Activated CD4-positive, alpha-beta T cell treated with anti-CD3 and anti-CD28 coated beads for 4 hours (primary cell): ENCODE data around the gene CCDC171.
A peak's percentile ranks its signal among the peaks of the same experiment; 100 is the strongest.
"Not testable (repeated sequence)": the region's sequence is repeated elsewhere in the genome, so short reads cannot be mapped to it uniquely, and the experiment has no call there.

Experiments used
- DNase-seq, 2 donors: peaks; one replicate each; pipeline ENCODE4 v3.0.0-alpha.2; 2020

Gene CCDC171

DNA sequence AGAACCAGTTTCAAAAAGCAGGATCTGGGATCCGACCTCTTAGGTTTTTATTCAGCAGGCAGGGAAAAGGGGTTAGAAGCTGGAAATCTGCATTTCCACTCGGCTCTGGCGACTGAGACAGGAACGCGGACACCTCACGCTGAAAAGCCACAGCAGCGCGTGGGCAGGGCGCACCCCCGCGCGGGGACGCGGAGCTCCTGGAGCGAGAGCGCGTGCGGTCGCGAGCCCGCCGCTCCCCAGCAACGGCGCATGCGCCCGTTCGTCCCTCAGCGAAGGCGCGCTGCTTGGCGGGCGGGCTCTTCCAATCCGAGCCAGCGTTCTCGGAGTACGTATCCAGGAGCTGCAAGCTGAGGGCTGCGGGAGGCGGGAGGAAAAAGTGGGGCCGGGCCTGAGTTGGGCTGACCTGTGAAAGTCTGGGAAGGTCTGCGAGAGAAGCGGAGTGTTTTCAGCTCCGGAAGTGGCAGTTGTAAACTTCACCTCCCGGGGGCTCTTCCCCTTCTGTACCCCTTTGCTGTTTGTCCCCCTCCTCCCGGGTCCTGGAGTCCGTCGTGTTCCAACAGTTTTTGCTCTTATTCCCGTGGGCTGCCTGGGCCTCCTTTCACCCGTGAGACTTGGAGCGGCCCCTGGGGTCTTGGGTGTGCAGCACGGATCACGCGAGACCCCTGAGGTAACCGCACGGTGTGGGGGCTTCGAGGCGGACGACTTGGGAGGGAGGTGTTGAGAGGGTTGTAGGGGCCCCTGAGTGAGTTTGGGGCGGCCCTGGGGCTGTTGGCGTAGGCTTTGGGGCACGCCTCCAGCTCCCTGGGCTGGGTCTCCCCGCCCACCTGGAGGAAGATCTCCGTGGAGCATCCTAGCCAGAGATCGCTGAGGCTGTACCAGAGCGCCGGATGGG lies at the start of gene CCDC171:
Gene CCDC171 (plus strand): TSS at position 408 of the 892 bp plus-strand sequence. CDS start 11,046 bp downstream, outside the sequence.
- peak; percentile 81 to 84 for DNase-seq

DNA sequence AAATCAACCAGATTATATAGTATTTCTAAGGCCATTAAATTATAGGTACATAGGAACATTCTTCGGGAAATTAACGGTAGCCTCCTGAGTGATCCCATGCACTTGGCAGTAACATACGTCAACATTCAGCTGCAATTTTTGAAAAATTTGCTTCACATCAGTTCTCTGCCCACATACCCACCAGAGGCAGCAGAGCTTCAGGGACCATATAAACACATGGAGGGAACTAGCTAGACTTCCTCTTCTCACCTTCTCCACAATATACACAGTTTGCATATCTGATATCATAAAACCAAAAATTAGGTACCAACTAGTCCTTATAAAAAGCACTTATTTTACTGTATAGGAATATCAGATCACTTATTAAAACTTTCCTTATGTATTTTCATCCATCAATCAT lies 46.9 kb upstream of the CCDC171 start:
- DNase-seq = no peak

DNA sequence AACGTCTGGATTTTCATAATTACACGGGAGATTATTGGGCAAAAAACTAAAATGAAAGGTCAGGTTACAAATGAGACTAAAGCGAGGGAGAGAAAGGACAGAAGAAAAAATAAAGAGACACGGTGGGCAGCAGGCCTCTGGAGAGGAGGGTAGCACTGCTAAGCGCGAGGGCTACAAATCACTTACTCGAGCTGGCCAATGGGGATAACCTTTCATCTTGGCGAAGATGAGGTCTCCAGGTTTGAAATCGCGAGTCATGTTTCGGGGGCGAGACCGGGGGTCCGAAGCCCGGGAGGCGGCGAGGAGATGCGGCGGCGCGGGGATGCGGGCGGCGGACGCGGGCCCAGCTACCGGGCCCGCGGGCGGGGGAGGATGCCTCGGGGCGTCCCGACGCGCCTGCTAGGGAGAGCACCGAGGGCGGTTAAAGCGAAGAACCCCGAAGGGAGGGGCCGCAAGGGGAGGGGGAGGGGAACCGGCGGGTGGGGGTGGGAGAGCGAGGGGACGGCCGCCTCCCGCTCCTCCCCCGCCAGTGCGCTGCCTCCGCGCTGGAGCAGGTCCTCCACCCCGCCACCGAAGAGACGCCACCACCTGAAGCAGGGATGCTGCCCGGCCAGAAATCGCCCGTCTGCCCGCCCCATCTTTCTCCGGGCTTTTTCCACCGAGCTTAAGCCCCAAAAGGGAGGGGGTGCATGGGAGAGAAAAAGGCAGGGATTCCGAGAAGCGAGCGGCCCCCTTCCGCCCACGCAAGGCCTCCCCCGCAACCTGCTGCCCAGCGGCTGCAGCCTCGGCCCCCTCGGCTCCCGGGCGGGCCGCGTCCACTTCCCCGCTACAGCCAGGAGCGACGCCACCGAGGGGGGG lies 42.7 kb upstream of the CCDC171 start:
- DNase-seq = peak; percentile 67

DNA sequence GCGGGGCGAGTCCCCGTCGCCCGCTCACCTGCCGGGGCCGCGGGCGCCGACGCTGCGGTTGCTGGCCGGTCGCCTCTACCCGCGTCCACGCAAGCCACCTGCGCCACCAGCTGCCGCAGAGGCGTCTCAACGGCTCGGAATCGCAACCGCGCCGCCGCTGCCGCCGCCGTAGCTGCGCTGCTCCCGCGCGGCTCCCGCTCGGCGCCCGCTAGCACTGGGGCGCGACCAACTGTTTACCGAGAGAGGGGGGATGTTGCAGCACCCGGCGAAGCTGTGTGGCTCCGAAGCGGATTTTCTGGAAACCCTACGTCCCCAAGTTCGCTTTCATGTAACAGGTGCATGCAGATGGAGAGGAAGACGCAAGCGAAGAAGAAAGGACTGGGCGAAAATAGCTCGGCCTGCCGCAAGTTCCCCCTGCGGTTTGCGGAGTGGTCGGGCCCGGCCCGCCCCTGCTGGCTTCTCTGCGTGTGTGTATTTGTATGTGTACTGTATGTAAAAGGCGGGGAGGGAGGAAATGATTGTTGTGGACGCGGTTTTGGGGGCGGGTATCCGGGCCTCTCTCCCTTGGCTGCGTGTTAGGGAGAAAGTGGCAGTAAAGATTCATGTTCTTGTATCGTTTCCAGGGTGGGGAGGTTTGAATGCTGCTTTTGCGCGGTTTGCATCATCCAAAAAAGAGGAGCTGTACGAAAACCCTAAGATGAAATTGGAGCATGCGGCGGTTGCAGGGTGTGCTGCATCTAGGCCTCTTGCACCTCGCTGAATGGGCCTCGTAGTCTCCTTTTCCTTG lies 41.9 kb upstream of the CCDC171 start, which contains the start of gene PSIP1:
Gene PSIP1 (minus strand): TSS at position 182 of the 787 bp plus-strand sequence. CDS start 782 bp downstream, outside the sequence.
- DNase-seq = peak; percentile 79 to 80

DNA sequence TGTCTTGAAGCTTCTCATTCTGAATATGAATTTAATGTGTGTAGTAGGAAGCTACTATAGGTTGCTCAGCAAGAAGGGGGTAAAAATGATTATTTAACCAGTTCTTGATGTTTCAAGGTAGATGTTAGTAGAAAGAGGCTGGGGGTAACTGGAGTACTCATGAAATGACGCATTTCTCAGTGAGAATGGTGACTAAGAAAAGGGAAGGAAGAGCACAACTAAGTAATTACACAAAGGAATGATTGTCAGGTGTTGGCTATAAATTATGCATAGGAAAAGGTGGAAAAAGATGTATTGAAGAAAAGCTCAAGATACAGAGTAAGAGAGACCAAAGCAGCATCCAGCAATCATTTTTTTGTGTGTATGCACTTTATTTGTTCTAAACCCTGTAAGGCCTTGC lies 40.6 kb upstream of the CCDC171 start:
- no peak for DNase-seq

DNA sequence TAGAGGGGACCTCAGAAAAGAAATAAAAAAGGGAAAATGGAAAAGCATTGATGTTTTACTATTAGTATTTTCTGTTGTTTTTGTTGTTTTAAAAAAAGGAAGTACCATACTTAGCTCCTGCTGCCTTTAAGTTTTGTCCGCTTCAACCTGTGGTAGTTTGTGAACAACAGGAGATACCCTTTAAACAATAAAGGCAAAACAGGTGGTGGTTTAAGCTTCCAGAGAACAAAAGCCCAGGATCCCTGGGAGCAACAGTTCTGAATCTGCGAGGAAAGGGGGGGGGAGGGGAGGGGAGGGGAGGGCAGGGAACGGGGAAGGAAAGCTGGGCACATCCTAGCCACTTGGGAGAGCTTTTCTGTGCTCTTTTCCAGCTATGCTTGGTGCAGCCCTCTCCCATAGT lies 40.0 kb upstream of the CCDC171 start:
- no peak for DNase-seq

DNA sequence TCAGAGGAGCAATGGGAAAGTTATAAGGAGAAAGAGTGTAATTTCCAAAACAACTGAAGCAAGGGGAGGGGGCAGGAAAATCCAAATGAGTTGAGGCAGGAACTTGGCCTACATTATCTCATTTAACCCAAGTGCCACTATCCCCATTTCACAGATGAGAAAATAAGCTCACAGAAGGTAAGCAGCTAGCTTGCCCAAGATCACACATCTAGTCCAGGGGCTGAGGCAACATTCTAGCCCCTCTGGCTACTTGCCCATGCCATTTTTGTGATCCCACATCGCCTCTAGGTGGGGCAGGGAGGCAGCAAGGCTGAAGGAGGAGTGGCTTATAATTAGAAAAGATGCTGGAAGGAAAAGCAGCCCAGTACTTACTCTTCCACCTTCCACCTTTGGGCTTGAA lies 39.5 kb upstream of the CCDC171 start:
- DNase-seq = no peak

DNA sequence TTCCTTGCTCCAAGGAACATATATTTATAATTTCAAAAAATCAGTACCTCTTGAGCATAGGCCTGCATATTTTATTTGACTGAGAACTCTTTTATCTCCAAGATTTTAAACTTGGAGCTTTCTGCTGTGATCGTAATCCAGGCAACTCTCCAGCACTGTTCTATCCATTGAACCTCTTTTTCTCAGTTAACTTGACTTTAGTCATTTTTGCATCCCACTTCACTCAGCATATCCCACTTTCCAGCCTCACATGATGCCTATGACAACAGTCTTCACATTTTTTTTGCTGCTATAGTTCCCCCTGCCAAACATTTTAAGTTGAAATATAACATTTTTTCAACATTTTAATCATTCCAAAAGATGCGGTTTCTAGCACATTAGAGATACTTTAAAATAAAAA lies 33.0 kb upstream of the CCDC171 start:
- no peak for DNase-seq

DNA sequence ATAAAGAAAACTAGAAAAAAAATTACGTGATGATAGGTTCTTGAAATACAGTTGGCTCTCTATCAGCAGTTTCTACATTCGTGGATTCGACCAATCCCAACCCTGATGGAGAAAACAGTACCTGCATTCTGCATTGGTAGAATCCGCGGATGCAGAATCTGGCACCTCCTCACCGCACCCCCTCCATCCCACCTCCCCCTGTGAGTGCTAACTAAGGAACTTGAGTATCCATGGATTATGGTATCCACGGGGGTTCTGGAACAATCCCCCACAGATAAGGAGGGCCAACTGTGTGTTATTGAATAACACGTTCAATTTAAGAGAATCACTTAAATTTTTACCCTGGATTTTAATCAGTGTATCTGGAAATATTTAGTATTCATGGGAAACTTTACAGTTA lies 31.6 kb upstream of the CCDC171 start:
- no peak for DNase-seq

DNA sequence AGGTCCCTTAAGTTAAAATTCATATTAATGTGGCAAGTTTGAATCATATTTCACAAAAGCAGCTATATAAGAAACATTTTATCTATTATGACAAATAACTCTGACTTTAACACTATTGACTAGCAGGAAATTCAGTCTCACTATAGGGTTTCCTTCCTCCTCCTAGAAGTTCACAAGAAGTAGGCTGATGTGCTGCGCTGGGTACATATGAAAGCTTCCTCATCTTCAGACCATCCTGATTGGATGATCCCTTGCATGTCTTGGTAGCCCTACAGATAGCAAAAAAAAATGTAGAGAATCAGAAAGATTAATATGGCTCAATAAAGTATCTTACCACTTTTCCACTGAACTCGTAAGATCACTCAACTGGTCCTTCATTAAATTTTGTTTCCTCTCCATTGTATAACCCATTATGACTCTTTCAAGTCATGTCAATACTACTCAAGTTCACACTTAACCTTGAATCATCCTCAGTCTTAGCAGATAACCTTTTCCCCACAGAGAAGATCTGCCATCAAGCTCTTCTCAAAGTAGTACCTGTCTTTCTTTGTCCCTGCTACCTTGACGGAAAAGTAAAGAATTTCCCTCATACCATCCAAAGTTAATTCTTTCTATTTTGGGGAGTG lies 30.6 kb upstream of the CCDC171 start:
- DNase-seq = no peak

DNA sequence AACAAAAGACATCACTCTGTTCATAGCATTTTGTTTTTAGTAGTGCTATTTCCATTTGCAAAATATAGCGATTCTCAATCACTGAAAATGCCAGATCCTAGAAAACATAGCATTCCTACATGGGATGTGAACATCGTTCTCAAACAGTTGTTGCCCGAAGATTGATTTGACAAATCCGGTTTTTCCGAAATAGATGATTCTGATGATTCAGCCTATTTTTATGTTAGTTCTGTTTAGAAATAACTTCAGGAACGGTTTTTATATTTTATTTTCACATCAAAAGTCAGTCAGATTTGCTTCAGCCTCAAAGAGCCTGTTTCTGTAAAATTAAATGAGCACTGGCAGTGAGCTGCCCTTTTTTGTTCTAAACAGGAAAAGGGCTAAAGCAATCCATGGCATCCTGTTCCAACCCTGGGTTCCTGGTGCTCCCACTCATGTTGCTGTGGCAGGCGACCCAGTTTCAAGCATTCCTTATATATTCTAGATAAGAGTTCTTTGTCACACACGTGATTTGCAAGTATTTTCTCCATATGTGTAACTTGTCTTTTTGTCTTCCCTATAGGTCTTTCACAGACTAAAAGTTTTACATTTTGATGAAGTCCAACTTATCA lies 27.9 kb upstream of the CCDC171 start:
- no peak for DNase-seq

DNA sequence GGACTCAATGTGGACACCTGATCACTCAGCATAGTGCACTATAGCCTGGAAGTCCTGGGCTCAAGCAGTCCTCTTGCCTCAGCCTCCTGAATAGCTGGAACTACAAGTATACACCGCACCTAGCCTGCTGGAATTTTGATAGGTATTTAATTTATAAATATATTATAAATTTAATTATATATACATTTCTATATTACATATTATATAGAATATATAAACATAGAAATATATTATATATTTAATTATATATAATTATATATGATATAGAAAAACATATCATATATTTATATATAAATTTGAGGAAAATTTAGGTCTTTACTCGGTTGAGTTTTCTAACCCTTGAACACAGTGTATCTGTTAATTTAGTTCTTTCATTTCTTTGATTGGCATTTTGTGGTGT lies 26.9 kb upstream of the CCDC171 start:
- DNase-seq = no peak

DNA sequence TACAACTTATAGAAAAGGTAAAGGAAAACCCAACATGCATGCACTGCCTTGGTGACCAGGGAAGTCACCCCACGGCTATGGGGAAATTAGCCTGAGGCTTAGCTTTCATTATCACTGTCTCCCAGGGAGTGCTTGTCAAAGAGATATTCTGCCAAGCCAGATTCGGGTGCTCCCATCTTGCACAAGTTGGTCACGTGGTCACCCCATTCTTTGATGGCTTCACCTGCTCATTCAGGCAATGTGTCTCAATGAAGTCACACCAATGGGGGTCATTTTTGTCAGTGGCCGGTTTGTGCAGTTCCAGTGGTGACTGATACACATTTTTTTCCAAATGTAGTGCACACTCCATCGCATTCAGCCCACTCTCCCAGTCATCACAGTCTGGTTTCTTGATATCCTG lies 25.8 kb upstream of the CCDC171 start:
- not testable (repeated sequence) for DNase-seq

DNA sequence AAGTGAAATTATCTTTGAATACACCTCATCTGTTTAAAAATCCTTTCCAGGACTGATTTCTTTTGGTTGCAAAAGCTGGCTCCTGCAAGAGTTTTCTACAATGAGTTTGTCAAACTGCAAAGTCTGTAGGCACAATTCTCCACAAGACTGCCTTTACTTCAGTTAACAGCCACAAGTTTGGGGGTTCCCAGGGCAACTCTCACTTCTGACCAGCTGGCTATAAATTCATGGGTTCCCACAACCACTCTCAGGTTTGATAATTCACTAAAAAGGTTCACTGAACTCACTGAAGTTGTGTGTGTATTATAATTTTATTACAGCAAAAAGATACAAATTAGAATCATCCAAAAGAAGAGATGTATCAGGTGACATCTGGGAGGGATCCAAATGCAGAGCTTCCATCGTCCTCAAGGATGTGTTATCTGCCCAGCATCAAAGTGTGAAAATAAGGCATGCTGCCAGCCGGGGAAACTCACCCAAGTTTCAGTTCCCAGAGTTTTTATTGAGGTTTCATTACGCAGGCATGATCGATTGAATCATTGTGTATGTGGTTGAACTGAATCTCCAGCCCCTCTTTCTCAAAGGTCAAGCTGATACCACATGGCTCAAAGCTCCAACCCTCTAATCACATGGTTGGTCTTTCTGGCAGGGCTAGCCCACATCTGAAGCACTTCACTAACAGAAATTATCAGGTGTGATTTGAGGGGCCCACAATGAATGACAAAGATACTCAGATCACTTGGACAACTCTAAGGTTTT lies 23.1 kb upstream of the CCDC171 start:
- no peak for DNase-seq

DNA sequence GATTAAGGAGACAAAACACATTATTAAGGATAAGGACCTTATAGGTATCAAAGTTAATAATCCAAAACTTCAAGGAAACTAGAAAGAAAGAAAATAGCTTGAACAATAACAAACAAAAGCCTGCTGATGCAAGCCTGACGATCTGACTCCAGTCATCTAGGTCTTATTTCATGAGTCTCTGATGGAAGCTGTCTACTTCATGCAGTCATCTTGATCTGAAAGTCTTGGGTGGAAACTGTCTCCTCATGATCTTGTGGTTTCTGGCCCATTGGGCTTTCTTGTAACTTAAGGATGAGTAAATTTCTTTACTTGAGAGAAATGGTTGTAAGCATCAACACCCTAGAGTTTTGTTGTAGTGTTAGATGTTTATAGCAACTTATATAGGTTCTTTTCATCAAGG lies 21.5 kb upstream of the CCDC171 start:
- no peak for DNase-seq

DNA sequence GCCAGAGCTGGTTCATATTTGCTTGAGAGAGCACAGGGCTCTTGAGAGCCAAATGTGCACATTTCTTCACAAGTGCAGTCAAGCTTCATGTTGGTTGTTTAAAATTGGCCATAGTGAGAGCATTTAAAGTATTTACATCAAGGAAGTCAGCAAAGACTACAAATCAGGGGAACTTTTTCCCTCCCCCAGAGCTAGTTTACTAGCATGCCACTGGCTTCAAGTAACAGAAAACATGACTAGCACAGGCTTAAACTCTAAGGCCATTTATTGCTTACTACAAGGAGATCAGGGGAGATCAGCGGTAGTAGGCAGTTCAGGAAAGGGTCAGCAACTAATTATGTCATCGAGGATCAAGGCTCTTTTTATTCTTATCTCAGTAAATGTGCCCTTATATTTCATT lies 11.0 kb upstream of the CCDC171 start:
- DNase-seq = no peak

DNA sequence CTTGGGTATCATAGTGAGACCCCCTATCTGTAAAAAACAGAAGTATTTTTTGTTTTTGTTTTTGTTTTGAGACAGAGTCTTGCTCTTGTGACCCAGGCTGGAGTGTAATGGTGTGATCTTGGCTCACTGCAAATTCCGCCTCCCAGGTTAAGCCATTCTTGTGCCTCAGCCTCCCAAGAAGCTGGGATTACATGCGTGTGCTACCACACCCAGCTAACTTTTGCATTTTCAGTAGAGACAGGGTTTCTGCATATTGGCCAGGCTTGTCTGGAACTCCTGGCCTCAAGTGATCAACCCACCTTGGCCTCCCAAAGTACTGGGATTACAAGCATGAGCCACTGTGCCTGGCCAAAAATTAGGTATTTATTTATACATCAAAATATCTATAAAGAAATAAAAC lies 10.2 kb upstream of the CCDC171 start:
- DNase-seq = no peak

DNA sequence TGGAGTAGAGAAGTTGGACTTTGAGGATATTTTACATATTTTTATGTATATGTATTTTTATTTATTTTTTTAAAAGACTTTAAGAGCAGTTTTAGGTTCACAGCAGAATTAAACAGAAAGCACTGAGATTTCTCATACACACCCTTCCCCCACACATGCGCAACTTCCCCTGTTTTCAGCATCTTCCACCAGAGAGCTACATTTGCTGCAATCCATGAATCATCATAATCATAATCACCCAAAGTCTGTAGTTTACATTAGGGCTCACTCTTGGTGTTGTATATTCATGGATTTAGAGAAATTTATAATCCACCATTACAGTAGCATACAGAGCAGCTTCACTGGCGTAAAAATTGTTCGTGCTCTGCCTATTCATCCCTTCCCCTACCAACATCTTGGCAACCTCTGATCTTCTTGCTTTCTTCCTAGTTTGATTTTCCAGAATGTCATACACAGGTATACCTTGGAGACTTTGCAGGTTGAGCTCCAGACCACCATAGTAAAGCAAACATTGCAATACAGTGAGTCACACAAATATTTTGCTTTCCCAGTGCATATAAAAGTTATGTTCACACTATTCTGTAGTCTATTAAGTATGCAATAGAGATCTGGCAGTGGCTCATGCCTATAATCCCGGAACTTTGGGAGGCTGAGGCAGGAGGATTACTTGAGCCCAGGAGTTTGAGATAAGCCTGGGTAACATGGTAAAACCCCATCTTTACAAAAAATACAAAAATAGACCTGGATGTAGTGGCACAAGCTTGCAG lies 9.6 kb upstream of the CCDC171 start:
- DNase-seq = no peak

DNA sequence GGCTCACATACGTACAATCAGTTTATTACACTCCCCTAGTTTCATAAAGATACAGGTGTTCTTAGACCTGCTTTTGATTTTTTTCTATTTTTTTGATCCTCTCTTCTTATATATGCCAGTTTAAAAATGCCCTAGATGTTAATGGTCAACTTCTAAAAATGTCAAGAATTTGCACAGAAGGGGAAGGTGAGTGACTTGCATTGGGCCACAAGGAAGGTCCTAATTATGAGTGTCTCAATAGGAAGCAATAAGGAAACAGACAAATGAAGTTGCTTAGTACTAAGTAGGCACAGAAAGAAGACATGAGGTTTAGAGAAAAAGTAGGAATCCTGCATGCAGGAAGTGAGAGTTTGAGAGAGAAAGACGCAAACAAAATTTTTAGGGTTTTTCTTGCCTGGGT lies 3.2 kb upstream of the CCDC171 start:
- no peak for DNase-seq

DNA sequence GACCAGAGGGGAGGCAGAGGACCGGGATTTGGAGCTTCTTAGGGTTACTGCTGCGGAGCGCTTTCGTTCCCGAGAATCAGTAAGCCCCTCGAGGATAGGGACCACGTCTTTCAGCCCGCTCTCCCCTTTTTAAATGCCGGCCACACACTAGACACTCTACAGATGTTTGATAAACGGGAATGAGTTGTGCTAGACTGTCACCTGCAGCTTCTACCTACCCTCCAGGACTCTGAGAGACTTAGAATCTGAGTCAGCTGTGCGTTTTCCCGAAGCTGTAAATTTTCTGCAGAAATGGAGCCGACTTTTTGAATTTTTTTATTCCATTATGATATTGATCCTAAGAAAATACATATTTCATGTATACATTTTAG lies 670 bp downstream of the CCDC171 start:
- no peak for DNase-seq

DNA sequence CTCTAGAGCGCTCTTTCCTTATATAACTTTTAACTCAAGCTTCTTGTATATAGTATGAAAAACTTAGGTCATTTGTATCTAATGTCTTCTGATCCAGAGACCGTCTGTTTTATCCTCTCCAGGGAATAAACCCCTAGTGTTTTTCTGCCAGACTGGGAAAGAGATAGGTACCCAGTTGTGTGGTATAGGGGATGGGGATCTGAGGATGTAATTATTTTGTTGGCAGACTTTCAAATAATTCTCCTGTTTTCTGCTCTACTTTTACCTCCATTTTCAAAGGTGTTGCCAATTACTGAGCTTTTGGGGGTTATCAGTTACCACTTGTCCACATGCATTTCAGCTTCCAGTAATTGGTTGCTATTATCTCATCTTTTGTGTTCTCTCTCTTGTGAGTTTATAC lies 17.9 kb downstream of the CCDC171 start:
- DNase-seq = no peak
